ENCODE results near the gene NFKBIB.
"Not testable (repeated sequence)": the region's sequence is repeated elsewhere in the genome, so short reads cannot be mapped to it uniquely, and the experiment has no call there.

NFKBIB gene

DNA sequence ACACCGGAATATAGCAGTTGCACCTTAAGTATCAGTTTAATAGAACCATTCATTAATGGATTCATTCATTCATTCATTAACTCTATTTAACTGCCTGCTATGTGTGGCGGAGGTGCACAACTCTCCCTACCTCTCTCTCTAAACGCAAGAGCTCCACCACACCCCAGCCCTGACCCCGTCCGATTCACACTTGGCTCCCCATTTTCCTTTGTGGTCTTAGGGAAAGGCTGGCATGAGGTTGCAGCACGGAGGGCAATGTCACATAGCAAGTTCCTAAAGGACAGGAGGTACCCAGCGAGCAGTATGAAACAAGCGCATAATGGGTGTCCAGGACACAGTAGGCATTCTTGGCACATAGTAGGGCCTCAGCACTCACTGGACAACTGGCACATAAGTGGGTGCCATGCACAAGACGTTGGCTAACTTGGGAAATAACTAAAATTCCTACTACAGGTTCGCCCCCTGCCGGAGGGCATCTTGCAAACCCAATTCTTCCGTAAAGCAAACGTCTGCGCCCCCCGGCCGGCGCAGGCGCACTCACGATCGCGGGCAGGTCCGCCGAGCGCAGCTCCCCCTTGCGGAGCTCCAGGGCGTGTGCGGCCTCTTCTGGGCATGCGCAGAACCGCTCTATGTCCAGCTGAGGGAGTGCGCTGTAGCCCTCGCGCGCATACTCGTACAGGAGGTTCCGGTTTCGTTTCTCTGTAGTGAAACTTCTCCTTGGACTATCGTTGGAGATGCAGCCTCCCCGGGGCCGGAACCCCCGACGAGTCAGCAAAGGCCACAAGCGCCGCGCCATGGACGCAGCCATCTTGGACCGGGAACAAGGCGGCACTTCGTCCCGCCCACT lies 30.4 kb downstream of the NFKBIB start, which contains the start of gene SARS2:
TSS of gene SARS2 (minus strand) at position 835 of the 847 bp plus-strand sequence. CDS start at position 808, 27 bp downstream.
- TF ChIP-seq JUND (IDR thresholded peaks at IDR 0.05; ENCODE audit: low read depth), result no peak
- in situ Hi-C loops (cut with HindIII; ENCODE audit: low pct_unique_long_range_greater_than_20kb, low sequenced_read_pairs), result no loop called here
- peak; percentile 73 to 93 for DNase-seq (ENCODE audit: low read depth in 1 of 2, low spot score in 1 of 2)

DNA sequence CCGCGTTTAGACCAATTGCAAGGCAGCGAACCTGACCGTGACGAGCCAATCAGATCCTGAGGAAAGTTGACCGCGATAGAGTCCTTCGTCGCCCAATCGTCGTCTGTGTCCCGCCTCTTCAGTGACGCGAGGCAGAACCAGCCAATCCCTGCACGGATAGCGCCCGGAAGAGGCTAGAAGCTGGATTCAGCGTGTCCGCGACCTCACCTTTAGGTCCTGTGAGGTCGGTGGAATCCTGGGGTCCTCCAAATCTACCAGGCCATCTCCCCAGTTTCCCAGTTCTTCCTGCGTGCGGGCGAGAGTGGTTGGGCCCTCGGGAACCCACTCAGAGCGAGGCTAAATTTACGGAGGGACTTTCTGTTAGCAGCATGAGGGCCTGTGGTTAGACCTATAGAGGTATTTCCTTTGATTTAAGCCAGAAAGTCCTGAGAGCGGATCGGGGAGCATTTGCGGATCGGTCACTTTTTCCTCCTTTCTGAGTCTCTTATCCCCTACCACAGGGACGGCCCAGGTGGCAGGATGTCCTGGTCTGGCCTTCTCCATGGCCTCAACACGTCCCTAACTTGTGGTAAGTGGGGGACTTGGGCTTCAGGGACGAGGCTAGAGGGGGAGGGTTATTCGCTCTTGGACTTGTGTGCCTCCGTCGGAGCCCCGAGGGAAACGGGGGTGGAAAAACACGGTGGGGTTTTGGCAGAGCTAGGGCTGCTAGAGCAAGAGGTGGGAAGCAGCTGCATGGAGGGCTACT lies 31.2 kb downstream of the NFKBIB start, which contains the start of gene MRPS12:
TSS of gene MRPS12 (plus strand) at position 169 of the 745 bp plus-strand sequence. CDS start at position 520, 351 bp downstream.
- in situ Hi-C loops (cut with HindIII; ENCODE audit: low pct_unique_long_range_greater_than_20kb, low sequenced_read_pairs), result no loop called here
- no peak for TF ChIP-seq JUND (IDR thresholded peaks at IDR 0.05; ENCODE audit: low read depth)
- peak; percentile 98 for DNase-seq (ENCODE audit: low read depth in 1 of 2, low spot score in 1 of 2)

DNA sequence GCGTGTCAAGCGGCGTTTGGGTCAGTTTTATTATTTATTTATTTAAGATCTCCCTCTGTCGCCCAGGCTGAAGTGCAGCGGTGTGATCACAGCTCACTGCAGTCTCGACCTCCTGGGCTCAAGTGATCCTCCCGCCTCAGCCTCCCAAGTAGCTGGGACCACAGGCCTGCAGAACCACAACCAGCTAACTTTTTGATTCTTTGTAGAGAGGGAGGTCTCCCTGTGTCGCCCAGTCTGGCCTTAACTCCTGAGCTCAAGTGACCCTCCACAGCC lies 31.7 kb downstream of the NFKBIB start:
- no peak for TF ChIP-seq JUND (IDR thresholded peaks at IDR 0.05; ENCODE audit: low read depth)
- in situ Hi-C loops (cut with HindIII; ENCODE audit: low pct_unique_long_range_greater_than_20kb, low sequenced_read_pairs), result no loop called here
- DNase-seq (ENCODE audit: low read depth in 1 of 2, low spot score in 1 of 2), result no peak

DNA sequence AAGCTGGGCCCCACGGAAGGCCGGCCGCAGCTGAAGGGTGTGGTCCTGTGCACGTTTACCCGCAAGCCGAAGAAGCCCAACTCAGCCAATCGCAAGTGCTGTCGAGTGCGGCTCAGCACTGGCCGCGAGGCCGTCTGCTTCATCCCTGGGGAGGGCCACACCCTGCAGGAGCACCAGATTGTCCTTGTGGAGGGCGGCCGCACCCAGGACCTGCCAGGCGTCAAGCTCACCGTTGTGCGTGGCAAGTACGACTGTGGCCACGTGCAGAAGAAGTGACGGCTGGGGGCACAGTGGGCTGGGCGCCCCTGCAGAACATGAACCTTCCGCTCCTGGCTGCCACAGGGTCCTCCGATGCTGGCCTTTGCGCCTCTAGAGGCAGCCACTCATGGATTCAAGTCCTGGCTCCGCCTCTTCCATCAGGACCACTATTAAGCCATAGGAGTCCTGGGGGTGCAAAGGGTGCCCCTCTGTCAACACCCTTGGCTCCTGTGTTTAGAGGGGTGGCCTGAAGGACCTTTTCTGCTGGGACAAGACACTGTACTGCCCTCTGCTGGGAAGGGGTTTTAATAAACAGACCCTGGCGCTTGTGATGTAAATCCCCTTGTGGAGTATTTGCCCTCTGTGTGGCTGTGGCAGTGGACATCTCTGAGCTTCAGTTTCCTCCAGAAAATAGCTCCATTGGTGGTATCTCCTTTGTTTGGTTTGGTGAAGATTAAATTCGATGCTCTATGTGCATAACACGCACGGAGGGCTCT lies 32.8 kb downstream of the NFKBIB start:
- in situ Hi-C loops (cut with HindIII; ENCODE audit: low pct_unique_long_range_greater_than_20kb, low sequenced_read_pairs), result no loop called here
- peak in 1 of 2 experiments; percentile 42 for DNase-seq (ENCODE audit: low read depth in 1 of 2, low spot score in 1 of 2)
- TF ChIP-seq JUND (IDR thresholded peaks at IDR 0.05; ENCODE audit: low read depth), result no peak

DNA sequence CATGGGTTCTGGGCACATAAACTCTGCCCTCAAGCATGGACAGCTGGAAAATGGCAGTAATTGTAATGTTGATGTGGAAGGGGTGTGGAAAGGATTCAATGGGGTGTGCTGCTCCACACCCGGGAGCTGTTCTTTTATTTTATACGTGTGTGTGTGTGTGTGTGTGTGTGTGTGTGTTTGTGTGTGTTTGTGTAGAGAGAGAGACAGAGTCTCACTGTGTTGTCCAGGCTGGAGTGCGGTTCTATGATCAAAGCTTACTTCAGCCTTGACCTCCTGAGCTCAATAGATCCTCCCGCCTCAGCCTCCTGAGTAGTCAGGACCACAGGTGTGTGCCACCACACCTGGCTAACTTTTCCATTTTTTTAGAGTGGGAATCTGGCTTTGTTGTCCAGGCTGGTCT lies 33.8 kb downstream of the NFKBIB start:
- DNase-seq (ENCODE audit: low read depth in 1 of 2, low spot score in 1 of 2), result no peak
- in situ Hi-C loops (cut with HindIII; ENCODE audit: low pct_unique_long_range_greater_than_20kb, low sequenced_read_pairs), result no loop called here
- TF ChIP-seq JUND (IDR thresholded peaks at IDR 0.05; ENCODE audit: low read depth), result no peak

DNA sequence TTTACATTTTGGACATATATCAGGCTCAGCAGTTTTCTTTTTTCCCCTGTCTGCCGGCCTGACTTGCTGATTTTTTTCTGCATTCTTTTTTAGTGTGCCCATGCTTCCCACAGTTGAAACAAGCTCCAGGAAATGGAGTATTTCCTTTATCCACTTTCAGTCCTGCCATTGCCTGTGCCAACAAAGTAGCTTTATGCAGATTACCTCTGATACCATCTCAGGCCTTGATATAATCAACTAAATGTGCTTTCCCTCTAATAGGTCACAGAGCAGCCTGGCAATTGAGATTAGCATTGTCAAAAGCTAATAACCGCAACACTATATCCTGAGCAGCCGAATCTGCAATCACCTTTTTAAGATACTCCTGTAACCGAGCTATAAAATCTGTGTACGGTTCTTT lies 40.2 kb downstream of the NFKBIB start:
- in situ Hi-C loops (cut with HindIII; ENCODE audit: low pct_unique_long_range_greater_than_20kb, low sequenced_read_pairs), result no loop called here
- DNase-seq (ENCODE audit: low read depth in 1 of 2, low spot score in 1 of 2), result no peak
- no peak for TF ChIP-seq JUND (IDR thresholded peaks at IDR 0.05; ENCODE audit: low read depth)

DNA sequence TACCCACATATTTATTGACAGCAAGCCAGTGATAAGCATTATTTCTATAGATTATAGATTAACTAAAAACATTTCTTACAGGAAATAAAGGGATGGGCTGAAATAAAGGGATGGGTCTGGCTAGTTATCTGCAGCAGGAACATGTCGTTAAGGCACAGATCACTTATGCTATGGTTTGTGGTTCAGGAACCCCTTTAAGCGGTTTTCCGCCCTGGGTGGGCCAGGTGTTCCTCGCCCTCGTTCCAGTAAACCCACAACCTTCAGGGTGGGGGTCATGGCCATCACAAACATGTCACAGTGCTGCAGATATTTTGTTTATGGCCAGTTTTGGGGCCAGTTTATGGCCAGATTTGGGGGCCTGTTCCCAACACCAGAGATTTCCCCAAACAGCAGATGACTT lies 41.7 kb downstream of the NFKBIB start:
- DNase-seq (ENCODE audit: low read depth in 1 of 2, low spot score in 1 of 2); in situ Hi-C loops (cut with HindIII; ENCODE audit: low pct_unique_long_range_greater_than_20kb, low sequenced_read_pairs): not testable (repeated sequence)

DNA sequence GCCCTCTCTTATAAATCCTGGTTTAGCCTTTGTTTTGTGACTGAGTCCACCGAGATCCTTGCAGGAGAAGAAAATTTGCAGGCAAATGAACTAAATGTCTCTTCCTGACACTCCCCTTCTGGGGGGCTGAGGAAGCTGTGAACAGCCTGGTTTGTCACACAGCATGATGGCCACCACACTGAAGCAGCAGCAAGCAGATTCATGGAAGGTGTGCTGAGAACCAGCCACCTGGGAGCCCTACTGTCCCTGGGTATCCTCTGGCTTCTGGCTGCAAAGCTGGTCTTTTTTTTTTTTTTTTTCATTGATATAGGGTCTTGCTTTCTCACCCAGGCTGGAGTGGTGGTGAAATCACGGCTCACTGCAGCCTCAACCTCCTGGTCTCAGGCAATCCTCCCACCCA lies 42.2 kb downstream of the NFKBIB start:
- DNase-seq (ENCODE audit: low read depth in 1 of 2, low spot score in 1 of 2), result no peak
- in situ Hi-C loops (cut with HindIII; ENCODE audit: low pct_unique_long_range_greater_than_20kb, low sequenced_read_pairs), result no loop called here
- TF ChIP-seq JUND (IDR thresholded peaks at IDR 0.05; ENCODE audit: low read depth), result no peak

DNA sequence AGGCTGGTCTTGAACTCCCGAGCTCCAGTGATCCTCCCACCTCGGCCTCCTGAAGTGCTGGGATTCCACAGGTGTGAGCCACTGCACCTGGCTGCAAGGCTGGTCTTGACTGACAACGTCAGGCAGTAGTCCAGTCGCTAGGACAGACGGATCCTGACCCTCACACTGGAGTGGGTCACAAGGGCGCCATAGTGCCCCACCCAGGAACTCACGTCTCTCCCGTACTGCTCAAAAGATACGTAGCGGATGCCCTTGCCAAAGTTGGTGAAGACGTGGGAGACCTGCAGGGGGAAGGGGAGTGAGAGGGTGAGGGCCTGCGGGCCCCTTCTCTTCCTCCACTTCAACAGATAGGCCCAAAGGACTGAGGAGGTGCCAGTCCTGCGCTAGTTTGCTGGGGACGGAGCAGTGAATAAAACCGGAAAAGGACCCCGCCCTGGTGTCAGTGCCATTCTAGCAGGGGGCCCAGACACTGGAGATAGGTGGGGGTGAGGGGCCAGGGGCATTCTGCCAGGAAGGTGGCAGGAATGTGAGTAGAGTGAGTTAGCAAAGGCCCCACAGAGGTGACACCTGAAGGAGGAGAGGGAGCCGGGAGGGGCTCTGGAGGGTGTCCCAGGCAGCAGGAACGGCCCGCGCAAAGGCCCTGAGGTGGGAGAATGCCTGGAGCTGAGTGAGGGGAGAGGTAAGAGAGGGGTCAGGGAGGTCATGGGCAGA lies 42.9 kb downstream of the NFKBIB start:
- no peak for DNase-seq (ENCODE audit: low read depth in 1 of 2, low spot score in 1 of 2)
- no peak for TF ChIP-seq JUND (IDR thresholded peaks at IDR 0.05; ENCODE audit: low read depth)
- in situ Hi-C loops (cut with HindIII; ENCODE audit: low pct_unique_long_range_greater_than_20kb, low sequenced_read_pairs), result no loop called here

DNA sequence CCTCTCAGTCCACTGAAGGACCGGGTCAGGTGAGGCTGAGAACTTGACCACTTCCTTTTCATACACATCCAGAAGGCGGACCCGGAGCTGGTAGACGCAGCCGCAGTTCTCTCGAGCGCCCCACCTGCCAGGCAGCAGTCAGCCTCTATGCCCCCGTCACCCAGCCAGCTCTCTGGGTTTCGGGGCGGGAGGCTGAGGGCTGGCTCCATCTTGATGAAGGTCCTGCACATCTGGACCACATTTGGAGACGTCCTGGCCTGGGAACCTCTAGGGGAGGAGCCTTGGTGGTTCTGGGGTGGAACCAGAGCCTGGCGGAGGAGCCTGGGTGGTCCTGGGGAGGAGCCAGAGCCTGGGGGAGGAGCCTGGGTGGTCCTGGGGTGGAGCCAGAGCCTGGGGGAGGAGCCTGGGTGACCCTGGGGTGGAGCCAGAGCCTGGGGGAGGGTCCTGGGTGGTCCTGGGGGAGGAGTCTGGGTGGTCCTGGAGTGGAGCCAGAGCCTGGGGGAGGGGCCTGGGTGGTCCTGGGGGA lies 45.3 kb downstream of the NFKBIB start:
- in situ Hi-C loops (cut with HindIII; ENCODE audit: low pct_unique_long_range_greater_than_20kb, low sequenced_read_pairs), result no loop called here
- no peak for TF ChIP-seq JUND (IDR thresholded peaks at IDR 0.05; ENCODE audit: low read depth)
- DNase-seq (ENCODE audit: low read depth in 1 of 2, low spot score in 1 of 2), result no peak

DNA sequence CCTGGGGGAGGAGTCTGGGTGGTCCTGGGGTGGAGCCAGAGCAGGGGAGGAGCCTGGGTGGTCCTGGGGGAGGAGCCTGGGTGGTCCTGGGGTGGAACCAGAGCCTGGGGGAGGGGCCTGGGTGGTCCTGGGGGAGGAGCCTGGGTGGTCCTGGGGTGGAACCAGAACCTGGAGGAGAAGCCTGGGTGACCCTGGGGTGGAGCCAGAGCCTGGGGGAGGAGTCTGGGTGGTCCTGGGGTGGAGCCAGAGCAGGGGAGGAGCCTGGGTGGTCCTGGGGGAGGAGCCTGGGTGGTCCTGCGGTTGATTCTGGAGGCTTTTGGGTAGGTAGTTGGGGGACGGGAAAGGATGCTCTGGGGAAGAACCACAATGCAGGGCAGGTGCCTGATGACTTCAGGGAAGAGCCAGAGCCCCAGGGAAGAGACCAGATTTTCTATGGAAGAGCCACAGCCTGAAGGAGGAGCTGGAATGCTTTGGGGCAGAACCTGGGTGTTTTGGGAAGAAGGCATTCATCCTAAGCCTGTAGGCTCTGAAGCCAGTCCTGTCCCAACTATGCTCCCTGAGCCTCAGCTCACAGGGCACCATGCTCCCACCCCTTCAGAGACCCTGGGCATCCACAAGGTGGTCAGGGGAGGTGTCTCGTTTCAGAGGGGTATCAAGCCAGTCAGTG lies 45.9 kb downstream of the NFKBIB start:
- in situ Hi-C loops (cut with HindIII; ENCODE audit: low pct_unique_long_range_greater_than_20kb, low sequenced_read_pairs), result no loop called here
- no peak for DNase-seq (ENCODE audit: low read depth in 1 of 2, low spot score in 1 of 2)
- no peak for TF ChIP-seq JUND (IDR thresholded peaks at IDR 0.05; ENCODE audit: low read depth)
